Measurements from ENCODE around the gene PCDHB8. TPM values are rescaled to one million over a fixed set of nuclear protein-coding genes. Genes with fewer than 3 reads are reported as not detected.

Gene PCDHB8
- polyA plus RNA-seq, 1 donor = 2.6 TPM

Other genes starting within 250 kb of the PCDHB8 start
- gene PCDHAC2, start 211.3 kb upstream of the PCDHB8 start, polyA plus RNA-seq (ENCODE audit: insufficient read length) = 0.93 TPM
- 0.13 TPM for gene PCDHB1, start 126.4 kb upstream of the PCDHB8 start, polyA plus RNA-seq (ENCODE audit: insufficient read length)
- 6.6 TPM for gene PCDHB2, start 83.2 kb upstream of the PCDHB8 start, polyA plus RNA-seq (ENCODE audit: insufficient read length)
- gene PCDHB3, start 77.3 kb upstream of the PCDHB8 start, polyA plus RNA-seq (ENCODE audit: insufficient read length) = 2.3 TPM
- 1.9 TPM for gene PCDHB4, start 56.0 kb upstream of the PCDHB8 start, polyA plus RNA-seq (ENCODE audit: insufficient read length)
- gene PCDHB5, start 42.6 kb upstream of the PCDHB8 start, polyA plus RNA-seq (ENCODE audit: insufficient read length) = 7.5 TPM
- gene PCDHB6, start 27.7 kb upstream of the PCDHB8 start, polyA plus RNA-seq (ENCODE audit: insufficient read length) = 3.5 TPM
- gene PCDHB7, start 5.1 kb upstream of the PCDHB8 start, polyA plus RNA-seq (ENCODE audit: insufficient read length) = 4.5 TPM
- 8.1 TPM for gene PCDHB16, start 4.6 kb downstream of the PCDHB8 start, polyA plus RNA-seq (ENCODE audit: insufficient read length)
- gene PCDHB9, start 9.4 kb downstream of the PCDHB8 start, polyA plus RNA-seq (ENCODE audit: insufficient read length) = 4.3 TPM
- 7.2 TPM for gene PCDHB10, start 14.6 kb downstream of the PCDHB8 start, polyA plus RNA-seq (ENCODE audit: insufficient read length)
- gene PCDHB11, start 21.8 kb downstream of the PCDHB8 start, polyA plus RNA-seq (ENCODE audit: insufficient read length) = 4.4 TPM
- 4.6 TPM for gene PCDHB12, start 30.9 kb downstream of the PCDHB8 start, polyA plus RNA-seq (ENCODE audit: insufficient read length)
- 9.3 TPM for gene PCDHB13, start 36.1 kb downstream of the PCDHB8 start, polyA plus RNA-seq (ENCODE audit: insufficient read length)
- 11.3 TPM for gene PCDHB14, start 45.6 kb downstream of the PCDHB8 start, polyA plus RNA-seq (ENCODE audit: insufficient read length)
- gene PCDHB15, start 67.6 kb downstream of the PCDHB8 start, polyA plus RNA-seq (ENCODE audit: insufficient read length) = 12.5 TPM
- gene SLC25A2, start 126.3 kb downstream of the PCDHB8 start, polyA plus RNA-seq (ENCODE audit: insufficient read length) = 0.23 TPM
- gene TAF7, start 143.0 kb downstream of the PCDHB8 start, polyA plus RNA-seq (ENCODE audit: insufficient read length) = 154 TPM
- 1.1 TPM for gene PCDHGA1, start 152.7 kb downstream of the PCDHB8 start, polyA plus RNA-seq (ENCODE audit: insufficient read length)
- 6.8 TPM for gene PCDHGA2, start 161.0 kb downstream of the PCDHB8 start, polyA plus RNA-seq (ENCODE audit: insufficient read length)
- 2.9 TPM for gene PCDHGA3, start 166.0 kb downstream of the PCDHB8 start, polyA plus RNA-seq (ENCODE audit: insufficient read length)
- gene PCDHGB1, start 172.3 kb downstream of the PCDHB8 start, polyA plus RNA-seq (ENCODE audit: insufficient read length) = 1.9 TPM
- 2.6 TPM for gene PCDHGA4, start 177.2 kb downstream of the PCDHB8 start, polyA plus RNA-seq (ENCODE audit: insufficient read length)
- 4.0 TPM for gene PCDHGB2, start 182.2 kb downstream of the PCDHB8 start, polyA plus RNA-seq (ENCODE audit: insufficient read length)
- 2.7 TPM for gene PCDHGA5, start 186.4 kb downstream of the PCDHB8 start, polyA plus RNA-seq (ENCODE audit: insufficient read length)
- gene PCDHGB3, start 192.5 kb downstream of the PCDHB8 start, polyA plus RNA-seq (ENCODE audit: insufficient read length) = 2.8 TPM
- 8.1 TPM for gene PCDHGA6, start 196.1 kb downstream of the PCDHB8 start, polyA plus RNA-seq (ENCODE audit: insufficient read length)
- gene PCDHGA7, start 205.0 kb downstream of the PCDHB8 start, polyA plus RNA-seq (ENCODE audit: insufficient read length) = 2.2 TPM
- 7.6 TPM for gene PCDHGB4, start 209.9 kb downstream of the PCDHB8 start, polyA plus RNA-seq (ENCODE audit: insufficient read length)
- 0.60 TPM for gene PCDHGA8, start 214.8 kb downstream of the PCDHB8 start, polyA plus RNA-seq (ENCODE audit: insufficient read length)
- 10.9 TPM for gene PCDHGB5, start 220.2 kb downstream of the PCDHB8 start, polyA plus RNA-seq (ENCODE audit: insufficient read length)
- gene PCDHGA9, start 225.0 kb downstream of the PCDHB8 start, polyA plus RNA-seq (ENCODE audit: insufficient read length) = 6.5 TPM
- 7.3 TPM for gene PCDHGB6, start 230.2 kb downstream of the PCDHB8 start, polyA plus RNA-seq (ENCODE audit: insufficient read length)
- gene PCDHGA10, start 235.2 kb downstream of the PCDHB8 start, polyA plus RNA-seq (ENCODE audit: insufficient read length) = 3.7 TPM
- gene PCDHGB7, start 239.9 kb downstream of the PCDHB8 start, polyA plus RNA-seq (ENCODE audit: insufficient read length) = 17.3 TPM
- gene PCDHGA11, start 243.3 kb downstream of the PCDHB8 start, polyA plus RNA-seq (ENCODE audit: insufficient read length) = 5.1 TPM

All from left kidney (tissue), 1 donor.